GM12878 (cell line): ENCODE measurements around the gene AOAH. TPM values are rescaled to one million over a fixed set of nuclear protein-coding genes. Genes with fewer than 3 reads are reported as not detected.

Experiments
- ATAC-seq: fragments of 200-7000 bp; cut with Tn5 transposase; 3 replicates; pipeline ENCODE4 v1.9.1; 2020; ENCODE audit warnings: mild to moderate bottlenecking, moderate library complexity
- BruUV-seq: library from RNA; stranded (reverse); fragments of 400-500 nt; replicated peaks from 2 replicates; lab custom pipeline; 2021; lab: Mats Ljungman, UMichigan
- CTCF ChIA-PET: fragments of 300-600 bp; sonication (Branson Sonifier 250); formaldehyde crosslinking; extraction: SDS; loops from one replicate; lab custom pipeline; 2021; ENCODE audit warnings: inconsistent platforms; lab: Yijun Ruan, JAX
- POLR2A ChIA-PET: fragments of 350-600 bp; formaldehyde crosslinking; extraction: SDS; loops from one replicate; lab custom pipeline; 2021; ENCODE audit warnings: inconsistent platforms; lab: Charles Lee
- RAD21 ChIA-PET: fragments of 300-600 bp; sonication (Branson Sonifier 250); formaldehyde crosslinking; loops from one replicate; lab custom pipeline; 2023; ENCODE audit warnings: antibody characterized with exemption; ENCODE audit not compliant: unreplicated experiment; lab: Charles Lee
- SMC1A ChIA-PET: fragments of 300-600 bp; sonication (Branson Sonifier 250); formaldehyde crosslinking; loops from one replicate; lab custom pipeline; 2023; ENCODE audit not compliant: unreplicated experiment, uncharacterized antibody; lab: Charles Lee
- DNase-seq: peaks from one replicate; pipeline ENCODE4 v3.0.0-alpha.2; 2011; ENCODE audit warnings: low read depth, low spot score
- FAIRE-seq: peaks from 3 replicates; lab custom pipeline; 2011; peaks lifted over from hg19 to GRCh38; lab: Jason Lieb, UNC
- H2AFZ ChIP-seq: 2 replicates; pipeline ENCODE4 v1.6.0; 2011; ENCODE audit warnings: low read depth, low read length, control low read depth; ENCODE audit not compliant: control insufficient read depth
- H3K27ac ChIP-seq: 2 replicates; pipeline ENCODE4 v1.5.1; 2011; ENCODE audit warnings: control low read depth; ENCODE audit not compliant: control insufficient read depth, insufficient read depth
- H3K27me3 ChIP-seq, 2 experiments: replicated peaks in 1 of 2; 2 replicates each; pipeline versions ENCODE4 v1.6.0 to v1.6.1; 2011; ENCODE audit warnings: low read length in 1 of 2; ENCODE audit not compliant: control insufficient read depth in 2 of 2, insufficient read depth in 2 of 2
- H3K36me3 ChIP-seq, 2 experiments: 2 replicates each; pipeline ENCODE4 v1.5.1; 2011; ENCODE audit warnings: low read length in 1 of 2; ENCODE audit not compliant: control insufficient read depth in 2 of 2, insufficient read depth in 2 of 2
- H3K4me1 ChIP-seq: 2 replicates; pipeline ENCODE4 v1.6.1; 2011; ENCODE audit warnings: mild to moderate bottlenecking, low read length, moderate library complexity, mixed read lengths; ENCODE audit not compliant: control insufficient read depth, insufficient read depth
- H3K4me2 ChIP-seq: 2 replicates; pipeline ENCODE4 v1.6.0; 2011; ENCODE audit warnings: control low read depth; ENCODE audit not compliant: control insufficient read depth, insufficient read depth
- H3K4me3 ChIP-seq: fragments of 200-600 bp; sonication (generic); 2 replicates; pipeline ENCODE4 v1.5.1; 2016
- H3K79me2 ChIP-seq: 2 replicates; pipeline ENCODE4 v1.6.0; 2011; ENCODE audit warnings: low read length; ENCODE audit not compliant: control insufficient read depth, insufficient read depth
- H3K9ac ChIP-seq: 2 replicates; pipeline ENCODE4 v1.8.0; 2011; ENCODE audit warnings: low read length, control low read depth, mixed read lengths; ENCODE audit not compliant: control insufficient read depth, insufficient read depth
- H3K9me3 ChIP-seq: replicated peaks from 3 replicates; pipeline ENCODE4 v1.5.1; 2011; ENCODE audit warnings: mild to moderate bottlenecking, low read length; ENCODE audit not compliant: control insufficient read depth, insufficient read depth
- H4K20me1 ChIP-seq: 2 replicates; pipeline ENCODE4 v1.6.0; 2011; ENCODE audit not compliant: control insufficient read depth, insufficient read depth
- BCLAF1 ChIP-seq: fragments of 450-650 bp; IDR thresholded peaks from 2 replicates; pipeline ENCODE4 v1.6.1; 2017; ENCODE audit warnings: antibody characterized with exemption, mild to moderate bottlenecking, moderate library complexity
- BHLHE40 ChIP-seq, 2 experiments: fragments of 450-650 bp in 1 of 2; IDR thresholded peaks; 2 replicates each; pipeline ENCODE4 v1.6.1; 2011 to 2017; ENCODE audit warnings: low read depth in 2 of 2, borderline replicate concordance in 1 of 2, improper control_type of control experiment in 1 of 2, low read length in 1 of 2, mild to moderate bottlenecking in 1 of 2
- CBX5 ChIP-seq: sonication (generic); IDR thresholded peaks from 2 replicates; pipeline ENCODE4 v1.6.1; 2016; ENCODE audit warnings: low read depth, moderate library complexity, mild to moderate bottlenecking, inconsistent platforms
- CHD1 ChIP-seq: IDR thresholded peaks from 2 replicates; pipeline ENCODE4 v1.6.1; 2012; ENCODE audit warnings: low read depth, low read length, improper control_type of control experiment
- CREB1 ChIP-seq: IDR thresholded peaks from 2 replicates; pipeline ENCODE4 v1.6.1; 2012; ENCODE audit warnings: low read depth, mild to moderate bottlenecking, inconsistent platforms
- CREM ChIP-seq: IDR thresholded peaks from 2 replicates; pipeline ENCODE4 v1.6.1; 2014; ENCODE audit warnings: antibody characterized with exemption, low read depth
- IRF3 ChIP-seq: fragments of 450-650 bp; IDR thresholded peaks from 2 replicates; pipeline ENCODE4 v1.6.1; 2014; ENCODE audit warnings: mild to moderate bottlenecking
- KDM1A ChIP-seq: fragments of 200-600 bp; sonication (generic); IDR thresholded peaks from 2 replicates; pipeline ENCODE4 v1.6.1; 2016; ENCODE audit warnings: borderline replicate concordance
- PAX5 ChIP-seq: IDR thresholded peaks from 2 replicates; pipeline ENCODE4 v1.6.1; 2011; ENCODE audit warnings: low read depth, low read length, borderline replicate concordance
- SIN3A ChIP-seq: IDR thresholded peaks from 2 replicates; pipeline ENCODE4 v1.6.1; 2012; ENCODE audit warnings: low read depth, low read length, improper control_type of control experiment
- ZNF384 ChIP-seq: IDR thresholded peaks from 2 replicates; pipeline ENCODE4 v1.6.1; 2012; ENCODE audit warnings: low read depth, mild to moderate bottlenecking, low read length, improper control_type of control experiment, borderline replicate concordance
- WGBS: methylation state at CpG from one replicate; pipeline ENCODE4 v1.1.6; 2016; ENCODE audit warnings: low lambda C conversion rate; ENCODE audit not compliant: insufficient replicate concordance, insufficient coverage; ENCODE audit errors: missing lambda C conversion rate; 5-methylcytosine and 5-hydroxymethylcytosine counted together
- in situ Hi-C: fragments of 300-500 bp; cut with MboI; formaldehyde crosslinking; loops from 9 replicates; pipeline ENCODE4 v1.14.3; 2018; ENCODE audit warnings: mixed read lengths
- intact Hi-C: fragments of 100-400 bp; cut with micrococcal nuclease; formaldehyde crosslinking; loops from one replicate; pipeline ENCODE4 v1.14.2; 2022; ENCODE audit not compliant: unreplicated experiment
- polyA plus RNA-seq, 11 experiments: library from polyadenylated mRNA; depleted of rRNA in 4 of 11; unstranded in 6 of 11; stranded (reverse) in 5 of 11; fragments of >200 nt; fragmentation: Nextera tagmentation in 4 of 11; fragmentation: Illumina TruSeq in 1 of 11; extraction: Ambion mirVana in 4 of 11; extraction: Trizol in 1 of 11; gene quantifications; 1 replicate in 1 of 11; 2 replicates in 10 of 11; pipeline versions ENCODE4 v1.2.1 to v1.2.3, GENCODE V29; 2011 to 2016; ENCODE audit warnings: inconsistent platforms in 2 of 11, missing spikeins in 2 of 11, low read depth in 1 of 11
- total RNA-seq, 4 experiments: library from RNA; depleted of rRNA in 3 of 4; stranded (reverse); fragments of >200 nt in 3 of 4; fragmentation: Illumina TruSeq in 1 of 4; extraction: Trizol in 1 of 4; gene quantifications; 2 replicates each; pipeline versions ENCODE4 v1.2.1 to v1.2.3, GENCODE V29; 2013 to 2021
- TF ChIP-seq, protein P1 (sequence below): fragments of 450-650 bp; IDR thresholded peaks from 2 replicates; pipeline ENCODE4 v1.6.1; 2017; ENCODE audit warnings: borderline replicate concordance
- TF ChIP-seq, protein P2 (sequence below): fragments of 450-650 bp; IDR thresholded peaks from 2 replicates; pipeline ENCODE4 v1.6.1; 2017; ENCODE audit warnings: mild to moderate bottlenecking, moderate library complexity

Gene AOAH
- total and polyA plus RNA-seq, 10 of the 15 experiments (the other 5 are each of a cell fraction or from before 2014, with no cell fraction given) = 0.32 to 2.8 (median 1.4) TPM

GRCh38 chr7:36761835-36762234 lies 37.5 kb upstream of the AOAH start:
- FAIRE-seq = no peak
- POLR2A ChIA-PET = interaction anchor here (0.6 kb wide), 1 partner anchor 409 kb away, joined by 3 read pairs; no protein-coding TSS in a partner anchor

More at GRCh38 chr7:36761835-36762234, 37.5 kb upstream of the AOAH start:
- WGBS = 46% methylated on average over 2 of the region's 2 CpGs
- Histone ChIP-seq H4K20me1 (no peaks in the 10 kb centered on the region), H2AFZ (no peak overlapping the region), H3K9ac (no peak overlapping the region), H3K4me1 (no peaks in the 10 kb centered on the region), H3K79me2 (no peaks in the 10 kb centered on the region), H3K36me3 (no peaks in the 10 kb centered on the region), H3K27me3 (no peaks in the 10 kb centered on the region), H3K4me2 (no peak overlapping the region), H3K27ac (no peak overlapping the region), H3K4me3 (no peak overlapping the region), H3K9me3 (no peaks in the 10 kb centered on the region)
- in situ Hi-C loops (no loop called here), intact Hi-C loops (no loop called here)
- no TSS peak for BruUV-seq
- ChIA-PET CTCF (no interaction called here), SMC1A (no interaction called here), RAD21 (no interaction called here)
- ATAC-seq (no peak), DNase-seq (no peak)
- TF ChIP-seq, protein P1, sequence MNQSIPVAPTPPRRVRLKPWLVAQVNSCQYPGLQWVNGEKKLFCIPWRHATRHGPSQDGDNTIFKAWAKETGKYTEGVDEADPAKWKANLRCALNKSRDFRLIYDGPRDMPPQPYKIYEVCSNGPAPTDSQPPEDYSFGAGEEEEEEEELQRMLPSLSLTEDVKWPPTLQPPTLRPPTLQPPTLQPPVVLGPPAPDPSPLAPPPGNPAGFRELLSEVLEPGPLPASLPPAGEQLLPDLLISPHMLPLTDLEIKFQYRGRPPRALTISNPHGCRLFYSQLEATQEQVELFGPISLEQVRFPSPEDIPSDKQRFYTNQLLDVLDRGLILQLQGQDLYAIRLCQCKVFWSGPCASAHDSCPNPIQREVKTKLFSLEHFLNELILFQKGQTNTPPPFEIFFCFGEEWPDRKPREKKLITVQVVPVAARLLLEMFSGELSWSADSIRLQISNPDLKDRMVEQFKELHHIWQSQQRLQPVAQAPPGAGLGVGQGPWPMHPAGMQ = no peak
- TF ChIP-seq BHLHE40 (IDR thresholded peaks at IDR 0.05; ENCODE audit: borderline replicate concordance in 1 of 2, low read depth in 2 of 2, low read length in 1 of 2) (no peak), SIN3A (no peak), CREM (no peak), CREB1 (no peak), IRF3 (no peak), KDM1A (no peak), CHD1 (no peak), CBX5 (no peak), PAX5 (no peak), ZNF384 (no peak), BCLAF1 (no peak)
- TF ChIP-seq, protein P2, sequence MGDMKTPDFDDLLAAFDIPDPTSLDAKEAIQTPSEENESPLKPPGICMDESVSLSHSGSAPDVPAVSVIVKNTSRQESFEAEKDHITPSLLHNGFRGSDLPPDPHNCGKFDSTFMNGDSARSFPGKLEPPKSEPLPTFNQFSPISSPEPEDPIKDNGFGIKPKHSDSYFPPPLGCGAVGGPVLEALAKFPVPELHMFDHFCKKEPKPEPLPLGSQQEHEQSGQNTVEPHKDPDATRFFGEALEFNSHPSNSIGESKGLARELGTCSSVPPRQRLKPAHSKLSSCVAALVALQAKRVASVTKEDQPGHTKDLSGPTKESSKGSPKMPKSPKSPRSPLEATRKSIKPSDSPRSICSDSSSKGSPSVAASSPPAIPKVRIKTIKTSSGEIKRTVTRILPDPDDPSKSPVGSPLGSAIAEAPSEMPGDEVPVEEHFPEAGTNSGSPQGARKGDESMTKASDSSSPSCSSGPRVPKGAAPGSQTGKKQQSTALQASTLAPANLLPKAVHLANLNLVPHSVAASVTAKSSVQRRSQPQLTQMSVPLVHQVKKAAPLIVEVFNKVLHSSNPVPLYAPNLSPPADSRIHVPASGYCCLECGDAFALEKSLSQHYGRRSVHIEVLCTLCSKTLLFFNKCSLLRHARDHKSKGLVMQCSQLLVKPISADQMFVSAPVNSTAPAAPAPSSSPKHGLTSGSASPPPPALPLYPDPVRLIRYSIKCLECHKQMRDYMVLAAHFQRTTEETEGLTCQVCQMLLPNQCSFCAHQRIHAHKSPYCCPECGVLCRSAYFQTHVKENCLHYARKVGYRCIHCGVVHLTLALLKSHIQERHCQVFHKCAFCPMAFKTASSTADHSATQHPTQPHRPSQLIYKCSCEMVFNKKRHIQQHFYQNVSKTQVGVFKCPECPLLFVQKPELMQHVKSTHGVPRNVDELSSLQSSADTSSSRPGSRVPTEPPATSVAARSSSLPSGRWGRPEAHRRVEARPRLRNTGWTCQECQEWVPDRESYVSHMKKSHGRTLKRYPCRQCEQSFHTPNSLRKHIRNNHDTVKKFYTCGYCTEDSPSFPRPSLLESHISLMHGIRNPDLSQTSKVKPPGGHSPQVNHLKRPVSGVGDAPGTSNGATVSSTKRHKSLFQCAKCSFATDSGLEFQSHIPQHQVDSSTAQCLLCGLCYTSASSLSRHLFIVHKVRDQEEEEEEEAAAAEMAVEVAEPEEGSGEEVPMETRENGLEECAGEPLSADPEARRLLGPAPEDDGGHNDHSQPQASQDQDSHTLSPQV = no peak
